Spleen (tissue), 11 donors: ENCODE measurements around the gene SI. TPM values are rescaled to one million over a fixed set of nuclear protein-coding genes. Genes with fewer than 3 reads are reported as not detected.

Source experiments
- DNase-seq: peaks from one replicate; pipeline ENCODE4 v3.0.0-alpha.2; 2020
- H3K27ac ChIP-seq, 8 donors: fragments of 200-600 bp; sonication (generic) in 7 of 8; 1 replicate in 4 of 8; 2 replicates in 4 of 8; pipeline versions ENCODE4 v1.5.0 to v1.8.0; 2016 to 2021; ENCODE audit warnings: inconsistent platforms in 4 of 8, mild to moderate bottlenecking in 4 of 8, moderate library complexity in 1 of 8
- H3K27me3 ChIP-seq, 7 donors: fragments of 200-600 bp; sonication (generic) in 6 of 7; replicated peaks in 1 of 7; 1 replicate in 4 of 7; 2 replicates in 3 of 7; pipeline versions ENCODE4 v1.5.0 to v1.8.0; 2016 to 2021; ENCODE audit warnings: inconsistent platforms in 3 of 7, mild to moderate bottlenecking in 1 of 7
- H3K36me3 ChIP-seq, 6 donors: fragments of 200-600 bp; sonication (generic) in 5 of 6; 1 replicate in 4 of 6; 2 replicates in 2 of 6; pipeline versions ENCODE4 v1.5.0 to v1.8.0; 2016 to 2021; ENCODE audit warnings: inconsistent platforms in 2 of 6
- H3K4me1 ChIP-seq, 6 donors: fragments of 200-600 bp; sonication (generic) in 5 of 6; 1 replicate in 3 of 6; 2 replicates in 3 of 6; pipeline versions ENCODE4 v1.5.0 to v1.8.0; 2016 to 2021; ENCODE audit warnings: inconsistent platforms in 3 of 6
- H3K4me3 ChIP-seq, 8 donors: fragments of 200-600 bp; sonication (generic) in 7 of 8; 1 replicate in 4 of 8; 2 replicates in 4 of 8; pipeline versions ENCODE4 v1.5.0 to v1.8.0; 2016 to 2021; ENCODE audit warnings: inconsistent platforms in 4 of 8, mild to moderate bottlenecking in 4 of 8, moderate library complexity in 2 of 8
- H3K9me3 ChIP-seq, 8 donors: fragments of 200-600 bp; sonication (generic) in 7 of 8; 1 replicate in 4 of 8; 2 replicates in 4 of 8; pipeline versions ENCODE4 v1.5.0 to v1.8.0; 2016 to 2021; ENCODE audit warnings: inconsistent platforms in 4 of 8
- CTCF ChIP-seq, 11 experiments: fragments of 200-600 bp in 7 of 11; fragments of 450-650 bp in 4 of 11; sonication (generic) in 4 of 11; IDR thresholded peaks in 8 of 11; conservative IDR thresholded peaks in 3 of 11; 1 replicate in 7 of 11; 2 replicates in 4 of 11; pipeline versions ENCODE4 v1.4.0 to v1.8.0; 2016 to 2021; ENCODE audit warnings: antibody characterized with exemption in 11 of 11, inconsistent platforms in 4 of 11, mild to moderate bottlenecking in 1 of 11
- POLR2A ChIP-seq, 3 donors: fragments of 450-650 bp; IDR thresholded peaks; one replicate each; pipeline ENCODE4 v1.5.1; 2017; ENCODE audit warnings: antibody characterized with exemption in 3 of 3, mild to moderate bottlenecking in 1 of 3
- POLR2AphosphoS5 ChIP-seq, 3 donors: sonication (generic); formaldehyde crosslinking; IDR thresholded peaks; one replicate each; pipeline ENCODE4 v1.5.1; 2017; ENCODE audit warnings: antibody characterized with exemption in 3 of 3
- WGBS, 5 donors: extraction: QIAGEN DNeasy Blood & Tissue Kit in 3 of 5; methylation state at CpG; one replicate each; pipeline versions ENCODE4 v1.1.5 to v1.1.7; 2013 to 2018; 5-methylcytosine and 5-hydroxymethylcytosine counted together
- intact Hi-C: fragments of 100-400 bp; cut with DNase I; formaldehyde crosslinking; loops from one replicate; pipeline ENCODE4 v1.15.0; 2023; ENCODE audit warnings: low total_unique reads
- polyA plus RNA-seq, 3 donors: library from polyadenylated mRNA; stranded (reverse); fragments of 200-250 nt; gene quantifications; one replicate each; pipeline ENCODE4 v1.2.1, GENCODE V29; 2013
- total RNA-seq, 7 donors: library from RNA; depleted of rRNA in 3 of 7; stranded (reverse); fragments of >200 nt in 3 of 7; fragmentation: NEBNext Ultra II Directional in 4 of 7; extraction: Animal tissue kit (Norgen Biotek cat#: 25700) in 4 of 7; gene quantifications; one replicate each; pipeline versions ENCODE4 v1.1.0 to v1.2.1, GENCODE V29; 2016 to 2021
- donor health status: healthy with polysubstance abuse.
- donor health status: DM: no; HTN: no; CAD: no; lungs with moderate emphysema.
- donor health status: DM: no; HTN: no; CAD: no.
- donor health status: Bipolar disorder and iron deficiency.
- donor health status: healthy.
- donor health status: DM: no; HTN: no; CAD: no.
- donor health status: DM: yes; HTN: yes; CAD: no.

Gene SI
- total and polyA plus RNA-seq, 10 donors = 0.10 TPM; not detected in 9

- Histone ChIP-seq H3K27me3 (no peaks in the 10 kb centered on the region), H3K4me3 (no peak overlapping the region), H3K27ac (no peak overlapping the region), H3K9me3 (no peaks in the 10 kb centered on the region), H3K36me3 (no peaks in the 10 kb centered on the region), H3K4me1 (no peaks in the 10 kb centered on the region)
- TF ChIP-seq POLR2AphosphoS5 (IDR thresholded peaks at IDR 0.05) (no peak), CTCF (IDR thresholded peaks at IDR 0.05 in 8 of 11, conservative IDR thresholded peaks at IDR 0.05 in 3 of 11) (no peak), POLR2A (IDR thresholded peaks at IDR 0.05) (no peak)
- intact Hi-C loops = no loop called here
- no peak for DNase-seq
These were observed 4.4 kb upstream of the SI start for GRCh38 chr3:165082650-165083049.

DNA sequence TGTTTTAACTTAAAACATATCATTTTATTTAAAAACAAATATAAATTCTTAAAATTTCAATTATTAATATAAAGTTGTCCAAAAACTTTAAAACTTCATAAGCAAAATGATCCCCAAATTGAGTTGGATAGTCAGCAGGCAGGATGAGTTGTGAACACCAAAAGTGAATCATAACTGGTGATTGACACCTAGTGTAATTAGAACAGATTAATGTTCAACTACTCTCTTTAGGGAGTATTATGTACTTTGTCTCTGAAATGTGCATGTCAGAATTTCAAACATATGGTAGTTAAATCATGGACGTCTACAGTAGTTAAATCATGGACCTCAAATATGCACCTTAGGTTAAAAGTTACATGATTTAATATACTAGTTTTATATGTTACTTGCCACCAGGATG is 2.9 kb upstream of the SI start:
- Histone ChIP-seq H3K4me3 (no peak overlapping the region), H3K9me3 (no peaks in the 10 kb centered on the region), H3K36me3 (no peaks in the 10 kb centered on the region), H3K27me3 (no peaks in the 10 kb centered on the region), H3K27ac (no peak overlapping the region), H3K4me1 (no peaks in the 10 kb centered on the region)
- 64 to 76% (median 69%) methylated on average over 1 of the region's 1 CpG for WGBS, 5 donors
- no peak for DNase-seq
- intact Hi-C loops = no loop called here
- TF ChIP-seq CTCF (IDR thresholded peaks at IDR 0.05 in 8 of 11, conservative IDR thresholded peaks at IDR 0.05 in 3 of 11) = no peak
- TF ChIP-seq POLR2AphosphoS5 (IDR thresholded peaks at IDR 0.05) = no peak
- TF ChIP-seq POLR2A (IDR thresholded peaks at IDR 0.05) = no peak

- WGBS, 5 donors = 26 to 70% (median 60%) methylated on average over 1 of the region's 1 CpG
- Histone ChIP-seq H3K27me3 (no peaks in the 10 kb centered on the region), H3K9me3 (peaks cover 0 to 4% (median 0%) of the 10 kb centered on the region in 8 donors), H3K4me3 (no peak overlapping the region), H3K4me1 (no peaks in the 10 kb centered on the region), H3K36me3 (no peaks in the 10 kb centered on the region), H3K27ac (no peak overlapping the region)
- DNase-seq = no peak
- intact Hi-C loops = no loop called here
- no peak for TF ChIP-seq POLR2AphosphoS5 (IDR thresholded peaks at IDR 0.05)
- TF ChIP-seq CTCF (IDR thresholded peaks at IDR 0.05 in 8 of 11, conservative IDR thresholded peaks at IDR 0.05 in 3 of 11) = no peak
- TF ChIP-seq POLR2A (IDR thresholded peaks at IDR 0.05) = no peak
These were observed 2.6 kb downstream of the SI start for GRCh38 chr3:165075695-165076094.

DNA sequence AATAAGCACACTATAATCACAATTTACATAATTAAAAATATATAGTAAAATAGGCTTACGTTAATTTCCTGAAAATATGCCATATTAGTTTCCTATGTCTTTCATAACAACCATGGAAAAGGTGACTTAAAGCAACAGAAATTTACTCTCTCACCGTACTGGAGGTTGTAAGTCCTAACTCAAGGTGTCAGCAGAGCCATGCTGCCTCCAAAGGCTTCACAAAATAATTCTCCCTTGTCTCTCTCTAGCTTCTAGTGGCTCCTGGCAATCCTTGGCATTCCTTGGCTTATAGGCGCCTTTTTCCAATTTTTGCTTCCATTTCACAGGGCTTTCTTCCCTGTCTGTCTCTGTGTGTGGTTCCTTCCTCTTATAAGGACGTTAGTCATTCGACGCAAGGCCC is 7.6 kb downstream of the SI start:
- no peaks in the 10 kb centered on the region for H3K27me3 ChIP-seq
- no peaks in the 10 kb centered on the region for H3K4me1 ChIP-seq
- 67 to 85% (median 72%) methylated on average over 6 of the region's 6 CpGs for WGBS, 5 donors
- TF ChIP-seq CTCF (IDR thresholded peaks at IDR 0.05 in 8 of 11, conservative IDR thresholded peaks at IDR 0.05 in 3 of 11) (no peak), POLR2AphosphoS5 (IDR thresholded peaks at IDR 0.05) (no peak), POLR2A (IDR thresholded peaks at IDR 0.05) (no peak)
- DNase-seq = no peak
- no peak overlapping the region for H3K27ac ChIP-seq
- H3K9me3 ChIP-seq = peaks cover 0 to 5% (median 0%) of the 10 kb centered on the region in 8 donors
- no peak overlapping the region for H3K4me3 ChIP-seq
- H3K36me3 ChIP-seq = no peaks in the 10 kb centered on the region
- intact Hi-C loops = no loop called here
